K562 (cell line): ENCODE data around the gene FLAD1. TPM values are rescaled to one million over a fixed set of nuclear protein-coding genes. Genes with fewer than 3 reads are reported as not detected.

Experiments used
- ATAC-seq: fragments of 200-7000 bp; cut with Tn5 transposase; 3 replicates; pipeline ENCODE4 v1.9.1; 2020; ENCODE audit warnings: moderate library complexity
- BruUV-seq: library from RNA; stranded (reverse); fragments of 400-500 nt; replicated peaks from 2 replicates; lab custom pipeline; 2021; lab: Mats Ljungman, UMichigan
- CTCF ChIA-PET: fragments of 300-600 bp; formaldehyde crosslinking; extraction: SDS; loops from one replicate; lab custom pipeline; 2021; ENCODE audit warnings: low intra/inter-chr PET ratio; lab: Yijun Ruan, JAX
- POLR2A ChIA-PET: fragments of 300-600, 350-650 bp; sonication (Branson Sonifier 250); formaldehyde crosslinking; extraction: SDS; loops from one replicate; lab custom pipeline; 2021; ENCODE audit warnings: antibody characterized with exemption, inconsistent platforms; lab: Yijun Ruan, JAX
- DNase-seq, 4 experiments: peaks; one replicate each; pipeline versions ENCODE4 v3.0.0 to v3.0.0-alpha.2; 2011 to 2018; ENCODE audit warnings: low spot score in 3 of 4, mixed read lengths in 3 of 4; ENCODE audit errors: extremely low read depth in 1 of 4
- FAIRE-seq: peaks from 2 replicates; lab custom pipeline; 2011; peaks lifted over from hg19 to GRCh38; lab: Jason Lieb, UNC
- H2AFZ ChIP-seq: 2 replicates; pipeline ENCODE4 v1.6.0; 2011; ENCODE audit warnings: low read depth, low read length, control low read depth, inconsistent platforms
- H3K27ac ChIP-seq: fragments of 200-600 bp; 3 replicates; pipeline ENCODE4 v1.8.0; 2011; ENCODE audit warnings: low read depth, mild to moderate bottlenecking, control low read depth, inconsistent platforms, low read length, moderate library complexity, mixed read lengths; ENCODE audit errors: extremely low read depth
- H3K27me3 ChIP-seq, 2 experiments: fragments of 300-600 bp in 1 of 2; 2 replicates in 1 of 2; 3 replicates in 1 of 2; pipeline versions ENCODE4 v1.6.0 to v1.8.0; 2011; ENCODE audit warnings: inconsistent platforms in 2 of 2, low read length in 2 of 2, mild to moderate bottlenecking in 1 of 2, mixed read lengths in 1 of 2, moderate library complexity in 1 of 2; ENCODE audit not compliant: control insufficient read depth in 2 of 2, insufficient read depth in 2 of 2
- H3K36me3 ChIP-seq: fragments of 300-600 bp; 3 replicates; pipeline ENCODE4 v1.8.0; 2011; ENCODE audit warnings: mild to moderate bottlenecking, low read length, inconsistent platforms; ENCODE audit not compliant: control insufficient read depth, insufficient read depth
- H3K4me1 ChIP-seq, 2 experiments: fragments of 200-600 bp in 1 of 2; replicated peaks in 1 of 2; 2 replicates in 1 of 2; 3 replicates in 1 of 2; pipeline versions ENCODE4 v1.5.1 to v1.8.0; 2011; ENCODE audit warnings: inconsistent platforms in 2 of 2, low read length in 2 of 2, mild to moderate bottlenecking in 1 of 2, mixed read lengths in 1 of 2, moderate library complexity in 1 of 2; ENCODE audit not compliant: control insufficient read depth in 2 of 2, insufficient read depth in 2 of 2
- H3K4me2 ChIP-seq: 2 replicates; pipeline ENCODE4 v1.6.1; 2011; ENCODE audit warnings: low read length, control low read depth, inconsistent platforms, mixed read lengths; ENCODE audit not compliant: insufficient read depth
- H3K4me3 ChIP-seq: fragments of 200-600 bp; sonication (generic), shearing (Covaris generic); 2 replicates; pipeline ENCODE4 v1.5.1; 2016; ENCODE audit warnings: control low read depth, inconsistent platforms
- H3K79me2 ChIP-seq: fragments of 200-600 bp; 3 replicates; pipeline ENCODE4 v1.8.0; 2011; ENCODE audit warnings: low read length, inconsistent platforms; ENCODE audit not compliant: control insufficient read depth, insufficient read depth
- H3K9ac ChIP-seq, 2 experiments: 2 replicates each; pipeline versions ENCODE4 v1.6.0 to v1.6.1; 2011; ENCODE audit warnings: low read depth in 2 of 2, low read length in 2 of 2, control low read depth in 1 of 2, inconsistent platforms in 1 of 2, mild to moderate bottlenecking in 1 of 2, mixed read lengths in 1 of 2; ENCODE audit not compliant: insufficient read depth in 1 of 2
- H3K9me1 ChIP-seq: one replicate; pipeline ENCODE4 v1.6.0; 2011; ENCODE audit warnings: inconsistent platforms, mild to moderate bottlenecking, low read length, moderate library complexity; ENCODE audit not compliant: control insufficient read depth, insufficient read depth
- H3K9me3 ChIP-seq: replicated peaks from 2 replicates; pipeline ENCODE4 v1.5.1; 2011; ENCODE audit warnings: low read depth, low read length, inconsistent platforms; ENCODE audit not compliant: control insufficient read depth, insufficient read depth
- H4K20me1 ChIP-seq: replicated peaks from 2 replicates; pipeline ENCODE4 v1.6.1; 2011; ENCODE audit warnings: low read length, inconsistent platforms, mixed read lengths; ENCODE audit not compliant: control insufficient read depth, insufficient read depth
- ARNT ChIP-seq, 2 experiments: fragments of 450-650 bp; IDR thresholded peaks; 2 replicates each; pipeline ENCODE4 v1.6.1; 2016; ENCODE audit warnings: mild to moderate bottlenecking in 1 of 2
- BMI1 ChIP-seq: fragments of 150-350 bp; IDR thresholded peaks from 2 replicates; pipeline ENCODE4 v1.6.1; 2014; ENCODE audit warnings: low read length
- CBFB ChIP-seq: sonication (generic); formaldehyde crosslinking; IDR thresholded peaks from 2 replicates; pipeline ENCODE4 v1.4.0; 2020; ENCODE audit warnings: mild to moderate bottlenecking, missing genetic modification reagents
- CCNT2 ChIP-seq: IDR thresholded peaks from 2 replicates; pipeline ENCODE4 v1.6.1; 2011; ENCODE audit warnings: borderline replicate concordance, low read depth, mild to moderate bottlenecking, moderate library complexity, mixed read lengths, low read length; ENCODE audit not compliant: insufficient read length; ENCODE audit errors: extremely low read depth
- CHAMP1 ChIP-seq: fragments of 450-650 bp; IDR thresholded peaks from 2 replicates; pipeline ENCODE4 v1.6.1; 2016; ENCODE audit warnings: mild to moderate bottlenecking
- CHD1 ChIP-seq: fragments of 200-600 bp; sonication (generic); IDR thresholded peaks from one replicate; pipeline ENCODE4 v1.6.1; 2012; ENCODE audit warnings: mild to moderate bottlenecking, moderate library complexity, low read length, inconsistent platforms
- HNRNPUL1 ChIP-seq: fragments of 200-400 bp; formaldehyde crosslinking; IDR thresholded peaks from 2 replicates; pipeline ENCODE4 v1.6.1; 2017; ENCODE audit warnings: low read length
- MBD2 ChIP-seq: sonication (generic); IDR thresholded peaks from 2 replicates; pipeline ENCODE4 v1.6.1; 2016; ENCODE audit warnings: low read depth, borderline replicate concordance
- MCM3 ChIP-seq: fragments of 450-650 bp; IDR thresholded peaks from 2 replicates; pipeline ENCODE4 v1.6.1; 2016
- MEIS2 ChIP-seq: fragments of 450-650 bp; IDR thresholded peaks from 2 replicates; pipeline ENCODE4 v1.6.1; 2014; ENCODE audit warnings: mild to moderate bottlenecking; ENCODE audit not compliant: partially characterized antibody
- MLLT1 ChIP-seq, 2 experiments: fragments of 450-650 bp; IDR thresholded peaks; 2 replicates each; pipeline ENCODE4 v1.6.1; 2016
- PHB ChIP-seq: fragments of 250-450 bp; sonication (Bioruptor Pico); IDR thresholded peaks from 2 replicates; pipeline ENCODE4 v1.5.0; 2021
- RHOXF2B ChIP-seq: fragments of 250-450 bp; sonication (Bioruptor Pico); conservative IDR thresholded peaks from 2 replicates; pipeline ENCODE4 v1.5.1; 2021
- SMARCE1 ChIP-seq: fragments of 450-650 bp; IDR thresholded peaks from 2 replicates; pipeline ENCODE4 v1.7.1; 2016; ENCODE audit warnings: mild to moderate bottlenecking
- SP1 ChIP-seq: sonication (generic); formaldehyde crosslinking; IDR thresholded peaks from 2 replicates; pipeline ENCODE4 v1.8.1; 2022; ENCODE audit warnings: mild to moderate bottlenecking, missing genetic modification reagents
- STAT5B ChIP-seq: fragments of 250-450 bp; sonication (Bioruptor Pico); IDR thresholded peaks from 2 replicates; pipeline ENCODE4 v1.8.0; 2021; ENCODE audit warnings: mild to moderate bottlenecking, inconsistent platforms
- TRIM28 ChIP-seq: fragments of 450-650 bp; IDR thresholded peaks from 2 replicates; pipeline ENCODE4 v1.6.1; 2017
- ZBTB8A ChIP-seq: fragments of 450-650 bp; IDR thresholded peaks from 2 replicates; pipeline ENCODE4 v1.6.1; 2018; ENCODE audit warnings: mild to moderate bottlenecking, moderate library complexity; ENCODE audit not compliant: partially characterized antibody
- ZKSCAN1 ChIP-seq: fragments of 150-350 bp; IDR thresholded peaks from 2 replicates; pipeline ENCODE4 v1.6.1; 2016; ENCODE audit warnings: low read depth, low read length
- ZNF316 ChIP-seq: fragments of 450-650 bp; IDR thresholded peaks from 2 replicates; pipeline ENCODE4 v1.6.1; 2016
- ZNF695 ChIP-seq: fragments of 450-650 bp; formaldehyde crosslinking; IDR thresholded peaks from 2 replicates; pipeline ENCODE4 v1.4.0; 2020; ENCODE audit warnings: mild to moderate bottlenecking, moderate library complexity
- ZNF764 ChIP-seq: fragments of 250-450 bp; sonication (Bioruptor Pico); IDR thresholded peaks from 2 replicates; pipeline ENCODE4 v1.4.0; 2020; ENCODE audit warnings: low read depth, mild to moderate bottlenecking, moderate library complexity
- ZSCAN29 ChIP-seq: fragments of 450-650 bp; IDR thresholded peaks from 2 replicates; pipeline ENCODE4 v1.6.1; 2017
- WGBS: fragments of 100-300 bp; shearing (Covaris generic); methylation state at CpG from one replicate; pipeline ENCODE4 v1.1.6; 2016; ENCODE audit warnings: low coverage, mixed read lengths; ENCODE audit not compliant: insufficient coverage; ENCODE audit errors: missing lambda C conversion rate; 5-methylcytosine and 5-hydroxymethylcytosine counted together
- in situ Hi-C: fragments of 300-500 bp; cut with MboI; formaldehyde crosslinking; loops from 4 replicates; pipeline ENCODE4 v1.15.0; 2018; ENCODE audit warnings: inconsistent platforms, mixed read lengths
- intact Hi-C: fragments of 100-400 bp; cut with micrococcal nuclease; formaldehyde crosslinking; loops from 2 replicates; pipeline ENCODE4 v1.14.2; 2022
- polyA plus RNA-seq, 8 experiments: library from polyadenylated mRNA; depleted of rRNA in 4 of 8; stranded (reverse) in 5 of 8; unstranded in 3 of 8; fragments of >200 nt; fragmentation: Nextera tagmentation in 2 of 8; fragmentation: Illumina TruSeq in 1 of 8; extraction: Ambion mirVana in 2 of 8; extraction: Trizol in 1 of 8; gene quantifications; 2 replicates each; pipeline versions ENCODE4 v1.2.1 to v1.2.3, GENCODE V29; 2011 to 2014; ENCODE audit warnings: inconsistent platforms in 1 of 8, missing spikeins in 1 of 8
- total RNA-seq, 7 experiments: library from RNA; depleted of rRNA in 6 of 7; stranded (reverse); fragments of >200 nt in 6 of 7; fragmentation: Illumina TruSeq in 2 of 7; extraction: Trizol in 2 of 7; gene quantifications; 2 replicates each; pipeline versions ENCODE4 v1.2.1 to v1.2.3, GENCODE V29; 2011 to 2021; ENCODE audit warnings: low replicate concordance in 1 of 7

FLAD1 gene
- total and polyA plus RNA-seq, 9 of the 15 experiments (the other 6 are each of a cell fraction or from before 2014, with no cell fraction given), result 24.9 to 85.8 (median 67.0) TPM

DNA sequence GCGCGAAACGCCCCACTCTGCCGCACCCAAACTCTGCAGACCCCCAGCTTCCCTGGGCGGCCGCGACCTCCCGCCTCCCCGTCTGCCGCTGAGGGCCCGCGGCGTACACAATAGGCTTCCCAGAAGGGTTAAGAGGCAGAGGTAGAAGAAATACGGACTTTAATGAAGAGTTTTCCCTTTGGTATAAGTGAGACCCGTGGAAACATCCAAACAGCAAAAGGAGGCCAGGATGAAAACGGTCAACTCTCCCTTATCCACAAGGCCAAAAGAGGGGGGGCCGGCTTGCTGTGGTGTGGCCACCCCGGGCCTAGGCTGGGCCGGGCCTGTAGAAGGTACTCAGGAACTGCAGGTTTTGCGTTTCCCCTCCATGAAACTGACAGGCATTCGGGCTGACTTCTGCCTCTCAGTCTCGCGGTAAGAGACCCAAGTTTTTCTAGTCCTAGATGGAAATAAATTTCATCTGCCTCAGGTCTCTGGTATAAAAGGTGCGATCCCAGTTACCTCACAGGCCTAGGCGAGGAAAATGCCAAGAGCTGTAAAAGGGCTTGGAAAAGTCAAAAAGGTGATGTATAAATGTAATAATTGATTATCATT is 20.9 kb upstream of the FLAD1 start:
- in situ Hi-C loops (no loop called here), intact Hi-C loops (loop anchor here (5.0 kb wide), 1 partner anchor 120 kb away; no protein-coding TSS in a partner anchor)
- TSS peak; percentile 80 for BruUV-seq
- ChIA-PET CTCF (interaction anchor here (0.7 to 2.7 kb wide), 7 partner anchors 34 to 403 kb away, joined by 3 to 28 read pairs (median 4); no protein-coding TSS in a partner anchor), POLR2A (interaction anchor here (0.5 to 7.0 kb wide), 5 partner anchors 10 to 66 kb away, joined by 3 to 80 read pairs (median 5); partner anchors contain the start of genes CKS1B and SHC1)
- 6% methylated on average over 23 of the region's 25 CpGs for whole genome bisulfite sequencing
- peak overlapping the region; percentile 90 for H3K4me2 ChIP-seq
- H4K20me1 ChIP-seq, result no peaks in the 10 kb centered on the region
- no peaks in the 10 kb centered on the region for H3K9me1 ChIP-seq
- no peak for FAIRE-seq
- H3K27me3 ChIP-seq, result no peaks in the 10 kb centered on the region
- no peaks in the 10 kb centered on the region for H3K9me3 ChIP-seq
- ATAC-seq, result peak; percentile 49
- H3K36me3 ChIP-seq, result peaks cover 65% of the 10 kb centered on the region; the same call in 2 of the 3 replicates
- peaks cover 36% of the 10 kb centered on the region for H3K79me2 ChIP-seq
- H3K27ac ChIP-seq, result peak overlapping the region; percentile 99
- peak in 2 of 4 experiments; percentile 56 to 60 for DNase-seq
- H3K4me1 ChIP-seq, result peaks cover 20 to 47% of the 10 kb centered on the region in 2 experiments
- H3K4me3 ChIP-seq, result peak overlapping the region; percentile 91
- peak overlapping the region; percentile 97 to 99 for H3K9ac ChIP-seq
- H2AFZ ChIP-seq, result peak overlapping the region; percentile 98
- 0 out of 2 replicates have a peak, but pooled peaks have one; percentile 21 for TF ChIP-seq PHB (CRISPR knock-in tag)
- TF ChIP-seq MBD2, result no peak
- TF ChIP-seq STAT5B (CRISPR knock-in tag), result no peak
- no peak for TF ChIP-seq CHAMP1
- no peak for TF ChIP-seq ZKSCAN1
- TF ChIP-seq MCM3, result no peak
- TF ChIP-seq CHD1, result no peak
- TF ChIP-seq SP1 (CRISPR knock-in tag), result no peak
- no peak for TF ChIP-seq ZNF695
- no peak for TF ChIP-seq MLLT1 (IDR thresholded peaks at IDR 0.05)
- no peak for TF ChIP-seq SMARCE1
- no peak for TF ChIP-seq HNRNPUL1
- TF ChIP-seq TRIM28, result no peak
- no peak for TF ChIP-seq CBFB (CRISPR knock-in tag)
- TF ChIP-seq ZNF316, result no peak
- TF ChIP-seq ZNF764 (CRISPR knock-in tag), result no peak
- TF ChIP-seq RHOXF2B, result no peak
- TF ChIP-seq CCNT2, result no peak
- TF ChIP-seq MEIS2, result no peak
- TF ChIP-seq ZSCAN29, result no peak
- TF ChIP-seq BMI1, result no peak
- 0 out of 4 replicates have a peak, but pooled peaks of 1 of the 2 experiments have one; percentile 30 for TF ChIP-seq ARNT (IDR thresholded peaks at IDR 0.05)
- no peak for TF ChIP-seq ZBTB8A
